ENCODE data around the gene SLC30A9.

DNA sequence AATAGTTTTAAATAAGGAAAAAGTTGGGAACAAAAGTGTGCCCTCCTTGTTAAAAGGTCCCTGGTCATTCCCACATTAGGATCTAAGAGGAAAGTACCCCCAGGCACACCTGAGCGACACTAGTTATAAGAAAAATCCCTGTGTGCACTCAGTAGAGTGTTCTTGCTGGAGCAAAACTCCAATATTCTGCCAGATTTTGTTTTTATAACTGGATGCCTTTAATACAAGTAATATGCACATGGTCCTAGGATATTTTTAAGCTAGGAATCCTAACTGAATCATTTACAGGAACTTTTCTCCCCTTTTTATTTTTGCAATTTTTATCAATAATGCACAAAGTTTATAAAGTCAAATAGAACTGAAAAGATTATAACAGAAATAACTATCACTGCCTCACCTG, 93.5 kb downstream of the SLC30A9 start:
- TF ChIP-seq TARDBP (CRISPR knock-in tag; IDR thresholded peaks at IDR 0.05) (no peak), SP2 (CRISPR knock-in tag; IDR thresholded peaks at IDR 0.05) (no peak), ZNF660 (CRISPR knock-in tag; IDR thresholded peaks at IDR 0.05; ENCODE audit: borderline replicate concordance, low read depth) (no peak), TBL1XR1 (IDR thresholded peaks at IDR 0.05; ENCODE audit: borderline replicate concordance, low read length, partially characterized antibody) (no peak), POLR2AphosphoS5 (IDR thresholded peaks at IDR 0.05; ENCODE audit: low read depth, low read length) (no peak)
- TF ChIP-seq, protein P1, sequence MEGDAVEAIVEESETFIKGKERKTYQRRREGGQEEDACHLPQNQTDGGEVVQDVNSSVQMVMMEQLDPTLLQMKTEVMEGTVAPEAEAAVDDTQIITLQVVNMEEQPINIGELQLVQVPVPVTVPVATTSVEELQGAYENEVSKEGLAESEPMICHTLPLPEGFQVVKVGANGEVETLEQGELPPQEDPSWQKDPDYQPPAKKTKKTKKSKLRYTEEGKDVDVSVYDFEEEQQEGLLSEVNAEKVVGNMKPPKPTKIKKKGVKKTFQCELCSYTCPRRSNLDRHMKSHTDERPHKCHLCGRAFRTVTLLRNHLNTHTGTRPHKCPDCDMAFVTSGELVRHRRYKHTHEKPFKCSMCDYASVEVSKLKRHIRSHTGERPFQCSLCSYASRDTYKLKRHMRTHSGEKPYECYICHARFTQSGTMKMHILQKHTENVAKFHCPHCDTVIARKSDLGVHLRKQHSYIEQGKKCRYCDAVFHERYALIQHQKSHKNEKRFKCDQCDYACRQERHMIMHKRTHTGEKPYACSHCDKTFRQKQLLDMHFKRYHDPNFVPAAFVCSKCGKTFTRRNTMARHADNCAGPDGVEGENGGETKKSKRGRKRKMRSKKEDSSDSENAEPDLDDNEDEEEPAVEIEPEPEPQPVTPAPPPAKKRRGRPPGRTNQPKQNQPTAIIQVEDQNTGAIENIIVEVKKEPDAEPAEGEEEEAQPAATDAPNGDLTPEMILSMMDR (CRISPR knock-in tag; IDR thresholded peaks at IDR 0.05), result no peak
- TF ChIP-seq, protein P2, sequence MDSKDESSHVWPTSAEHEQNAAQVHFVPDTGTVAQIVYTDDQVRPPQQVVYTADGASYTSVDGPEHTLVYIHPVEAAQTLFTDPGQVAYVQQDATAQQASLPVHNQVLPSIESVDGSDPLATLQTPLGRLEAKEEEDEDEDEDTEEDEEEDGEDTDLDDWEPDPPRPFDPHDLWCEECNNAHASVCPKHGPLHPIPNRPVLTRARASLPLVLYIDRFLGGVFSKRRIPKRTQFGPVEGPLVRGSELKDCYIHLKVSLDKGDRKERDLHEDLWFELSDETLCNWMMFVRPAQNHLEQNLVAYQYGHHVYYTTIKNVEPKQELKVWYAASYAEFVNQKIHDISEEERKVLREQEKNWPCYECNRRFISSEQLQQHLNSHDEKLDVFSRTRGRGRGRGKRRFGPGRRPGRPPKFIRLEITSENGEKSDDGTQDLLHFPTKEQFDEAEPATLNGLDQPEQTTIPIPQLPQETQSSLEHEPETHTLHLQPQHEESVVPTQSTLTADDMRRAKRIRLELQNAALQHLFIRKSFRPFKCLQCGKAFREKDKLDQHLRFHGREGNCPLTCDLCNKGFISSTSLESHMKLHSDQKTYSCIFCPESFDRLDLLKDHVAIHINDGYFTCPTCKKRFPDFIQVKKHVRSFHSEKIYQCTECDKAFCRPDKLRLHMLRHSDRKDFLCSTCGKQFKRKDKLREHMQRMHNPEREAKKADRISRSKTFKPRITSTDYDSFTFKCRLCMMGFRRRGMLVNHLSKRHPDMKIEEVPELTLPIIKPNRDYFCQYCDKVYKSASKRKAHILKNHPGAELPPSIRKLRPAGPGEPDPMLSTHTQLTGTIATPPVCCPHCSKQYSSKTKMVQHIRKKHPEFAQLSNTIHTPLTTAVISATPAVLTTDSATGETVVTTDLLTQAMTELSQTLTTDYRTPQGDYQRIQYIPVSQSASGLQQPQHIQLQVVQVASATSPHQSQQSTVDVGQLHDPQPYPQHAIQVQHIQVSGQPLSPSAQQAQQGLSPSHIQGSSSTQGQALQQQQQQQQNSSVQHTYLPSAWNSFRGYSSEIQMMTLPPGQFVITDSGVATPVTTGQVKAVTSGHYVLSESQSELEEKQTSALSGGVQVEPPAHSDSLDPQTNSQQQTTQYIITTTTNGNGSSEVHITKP (CRISPR knock-in tag; IDR thresholded peaks at IDR 0.05; ENCODE audit: low read depth), result no peak
- TF ChIP-seq, protein P3, sequence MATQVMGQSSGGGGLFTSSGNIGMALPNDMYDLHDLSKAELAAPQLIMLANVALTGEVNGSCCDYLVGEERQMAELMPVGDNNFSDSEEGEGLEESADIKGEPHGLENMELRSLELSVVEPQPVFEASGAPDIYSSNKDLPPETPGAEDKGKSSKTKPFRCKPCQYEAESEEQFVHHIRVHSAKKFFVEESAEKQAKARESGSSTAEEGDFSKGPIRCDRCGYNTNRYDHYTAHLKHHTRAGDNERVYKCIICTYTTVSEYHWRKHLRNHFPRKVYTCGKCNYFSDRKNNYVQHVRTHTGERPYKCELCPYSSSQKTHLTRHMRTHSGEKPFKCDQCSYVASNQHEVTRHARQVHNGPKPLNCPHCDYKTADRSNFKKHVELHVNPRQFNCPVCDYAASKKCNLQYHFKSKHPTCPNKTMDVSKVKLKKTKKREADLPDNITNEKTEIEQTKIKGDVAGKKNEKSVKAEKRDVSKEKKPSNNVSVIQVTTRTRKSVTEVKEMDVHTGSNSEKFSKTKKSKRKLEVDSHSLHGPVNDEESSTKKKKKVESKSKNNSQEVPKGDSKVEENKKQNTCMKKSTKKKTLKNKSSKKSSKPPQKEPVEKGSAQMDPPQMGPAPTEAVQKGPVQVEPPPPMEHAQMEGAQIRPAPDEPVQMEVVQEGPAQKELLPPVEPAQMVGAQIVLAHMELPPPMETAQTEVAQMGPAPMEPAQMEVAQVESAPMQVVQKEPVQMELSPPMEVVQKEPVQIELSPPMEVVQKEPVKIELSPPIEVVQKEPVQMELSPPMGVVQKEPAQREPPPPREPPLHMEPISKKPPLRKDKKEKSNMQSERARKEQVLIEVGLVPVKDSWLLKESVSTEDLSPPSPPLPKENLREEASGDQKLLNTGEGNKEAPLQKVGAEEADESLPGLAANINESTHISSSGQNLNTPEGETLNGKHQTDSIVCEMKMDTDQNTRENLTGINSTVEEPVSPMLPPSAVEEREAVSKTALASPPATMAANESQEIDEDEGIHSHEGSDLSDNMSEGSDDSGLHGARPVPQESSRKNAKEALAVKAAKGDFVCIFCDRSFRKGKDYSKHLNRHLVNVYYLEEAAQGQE (IDR thresholded peaks at IDR 0.05; ENCODE audit: borderline replicate concordance in 1 of 2, low read depth in 1 of 2, low read length in 2 of 2), result no peak

Measured in HepG2 (cell line).